Measurements from ENCODE around the gene ATP2B1. TPM values are rescaled to one million over a fixed set of nuclear protein-coding genes. Genes with fewer than 3 reads are reported as not detected.

Gene ATP2B1
- total RNA-seq, 1 experiment from 2014 or later = 48.5 TPM

- TF ChIP-seq EZH2 (IDR thresholded peaks at IDR 0.05; ENCODE audit: low read length, unreplicated experiment) (no peak), CTCF (conservative IDR thresholded peaks at IDR 0.05; ENCODE audit: low read depth, low read length) (no peak), EZH2phosphoT487 (IDR thresholded peaks at IDR 0.05; ENCODE audit: borderline replicate concordance, low read length) (no peak)
- POLR2A ChIA-PET (ENCODE audit: unreplicated experiment) = no interaction called here
- no peaks in the 10 kb centered on the region for H3K27me3 ChIP-seq (ENCODE audit: low read length)
- no peak for ATAC-seq
- H3K27ac ChIP-seq (ENCODE audit: low read length) = no peak overlapping the region
- no peak overlapping the region for H2AFZ ChIP-seq (ENCODE audit: low read length)
- CTCF ChIA-PET = no interaction called here
- H3K36me3 ChIP-seq (ENCODE audit: low read depth, low read length) = peaks cover 6% of the 10 kb centered on the region
- BruUV-seq (replicated peaks) = no TSS peak
- intact Hi-C loops (cut with micrococcal nuclease) = loop anchor here (2.0 to 5.0 kb wide), 2 partner anchors 21 to 147 kb away; no protein-coding TSS in a partner anchor
- no peaks in the 10 kb centered on the region for H4K20me1 ChIP-seq (ENCODE audit: low read length)
- peaks cover 18% of the 10 kb centered on the region for H3F3A ChIP-seq (ENCODE audit: low read length, unreplicated experiment)
- no peak overlapping the region for H3K4me3 ChIP-seq (ENCODE audit: low read length)
- H3K79me2 ChIP-seq (ENCODE audit: low read length) = no peaks in the 10 kb centered on the region
- peaks cover 38% of the 10 kb centered on the region for H3K4me1 ChIP-seq (ENCODE audit: insufficient read depth, low read length)
- no peak overlapping the region for H3K9ac ChIP-seq (ENCODE audit: low read length)
- no peak overlapping the region for H3K4me2 ChIP-seq (ENCODE audit: low read length)
- H3K9me3 ChIP-seq (ENCODE audit: low read length) = 0 out of 2 replicates have a peak, but pooled peaks cover 5% of the 10 kb centered on the region
- no peak for DNase-seq
- no peaks in the 10 kb centered on the region for H3K9me2 ChIP-seq (replicated peaks; ENCODE audit: low read length)
Observed at GRCh38 chr12:89729946-89730459, 21.4 kb upstream of the ATP2B1 start.

- DNase-seq (no peak), ATAC-seq (no peak)
- H2AFZ ChIP-seq (ENCODE audit: low read length) = no peak overlapping the region
- no peaks in the 10 kb centered on the region for H3F3A ChIP-seq (ENCODE audit: low read length, unreplicated experiment)
- ChIA-PET CTCF (no interaction called here), POLR2A (ENCODE audit: unreplicated experiment) (no interaction called here)
- BruUV-seq (replicated peaks) = no TSS peak
- intact Hi-C loops (cut with micrococcal nuclease) = no loop called here
- TF ChIP-seq EZH2 (IDR thresholded peaks at IDR 0.05; ENCODE audit: low read length, unreplicated experiment) (no peak), EZH2phosphoT487 (IDR thresholded peaks at IDR 0.05; ENCODE audit: borderline replicate concordance, low read length) (no peak), CTCF (conservative IDR thresholded peaks at IDR 0.05; ENCODE audit: low read depth, low read length) (no peak)
- no peak overlapping the region for H3K4me2 ChIP-seq (ENCODE audit: low read length)
- H4K20me1 ChIP-seq (ENCODE audit: low read length) = no peaks in the 10 kb centered on the region
- H3K9me3 ChIP-seq (ENCODE audit: low read length) = no peaks in the 10 kb centered on the region
- H3K4me1 ChIP-seq (ENCODE audit: insufficient read depth, low read length) = no peaks in the 10 kb centered on the region
- H3K9ac ChIP-seq (ENCODE audit: low read length) = no peak overlapping the region
- H3K36me3 ChIP-seq (ENCODE audit: low read depth, low read length) = no peaks in the 10 kb centered on the region
- H3K4me3 ChIP-seq (ENCODE audit: low read length) = no peak overlapping the region
- H3K27ac ChIP-seq (ENCODE audit: low read length) = no peak overlapping the region
- H3K79me2 ChIP-seq (ENCODE audit: low read length) = no peaks in the 10 kb centered on the region
- no peaks in the 10 kb centered on the region for H3K27me3 ChIP-seq (ENCODE audit: low read length)
- no peaks in the 10 kb centered on the region for H3K9me2 ChIP-seq (replicated peaks; ENCODE audit: low read length)
Observed at GRCh38 chr12:89723276-89723675, 14.6 kb upstream of the ATP2B1 start.

GRCh38 chr12:89721291-89721987, 12.8 kb upstream of the ATP2B1 start:
- DNase-seq (no peak), ATAC-seq (no peak)
- CTCF ChIA-PET = no interaction called here
- H3K36me3 ChIP-seq (ENCODE audit: low read depth, low read length) = no peaks in the 10 kb centered on the region
- intact Hi-C loops (cut with micrococcal nuclease) = no loop called here
- H3K4me2 ChIP-seq (ENCODE audit: low read length) = no peak overlapping the region
- no peaks in the 10 kb centered on the region for H3F3A ChIP-seq (ENCODE audit: low read length, unreplicated experiment)
- H3K9me2 ChIP-seq (replicated peaks; ENCODE audit: low read length) = no peaks in the 10 kb centered on the region
- POLR2A ChIA-PET (ENCODE audit: unreplicated experiment) = no interaction called here
- H3K9ac ChIP-seq (ENCODE audit: low read length) = no peak overlapping the region
- H3K79me2 ChIP-seq (ENCODE audit: low read length) = no peaks in the 10 kb centered on the region
- BruUV-seq (replicated peaks) = no TSS peak
- H2AFZ ChIP-seq (ENCODE audit: low read length) = no peak overlapping the region
- no peak overlapping the region for H3K4me3 ChIP-seq (ENCODE audit: low read length)
- H3K9me3 ChIP-seq (ENCODE audit: low read length) = no peaks in the 10 kb centered on the region
- no peak overlapping the region for H3K27ac ChIP-seq (ENCODE audit: low read length)
- no peaks in the 10 kb centered on the region for H4K20me1 ChIP-seq (ENCODE audit: low read length)
- TF ChIP-seq CTCF (conservative IDR thresholded peaks at IDR 0.05; ENCODE audit: low read depth, low read length) = no peak
- H3K4me1 ChIP-seq (ENCODE audit: insufficient read depth, low read length) = no peaks in the 10 kb centered on the region
- H3K27me3 ChIP-seq (ENCODE audit: low read length) = no peaks in the 10 kb centered on the region
